A549 treated with Hydrocortisone at 1 μM for 4 hours (cell line): ENCODE results near the gene VRK2. TPM values are rescaled to one million over a fixed set of nuclear protein-coding genes. Genes with fewer than 3 reads are reported as not detected.

Experiments used
- total RNA-seq: library from RNA; stranded (reverse); fragments of 200-300 nt; extraction: Qiagen RNA extraction; gene quantifications from 5 replicates; pipeline ENCODE4 v1.2.3, GENCODE V29; 2022

Gene VRK2
- 26.1 to 36.1 TPM (median 28.2 TPM) in 5 replicates for total RNA-seq

DNA sequence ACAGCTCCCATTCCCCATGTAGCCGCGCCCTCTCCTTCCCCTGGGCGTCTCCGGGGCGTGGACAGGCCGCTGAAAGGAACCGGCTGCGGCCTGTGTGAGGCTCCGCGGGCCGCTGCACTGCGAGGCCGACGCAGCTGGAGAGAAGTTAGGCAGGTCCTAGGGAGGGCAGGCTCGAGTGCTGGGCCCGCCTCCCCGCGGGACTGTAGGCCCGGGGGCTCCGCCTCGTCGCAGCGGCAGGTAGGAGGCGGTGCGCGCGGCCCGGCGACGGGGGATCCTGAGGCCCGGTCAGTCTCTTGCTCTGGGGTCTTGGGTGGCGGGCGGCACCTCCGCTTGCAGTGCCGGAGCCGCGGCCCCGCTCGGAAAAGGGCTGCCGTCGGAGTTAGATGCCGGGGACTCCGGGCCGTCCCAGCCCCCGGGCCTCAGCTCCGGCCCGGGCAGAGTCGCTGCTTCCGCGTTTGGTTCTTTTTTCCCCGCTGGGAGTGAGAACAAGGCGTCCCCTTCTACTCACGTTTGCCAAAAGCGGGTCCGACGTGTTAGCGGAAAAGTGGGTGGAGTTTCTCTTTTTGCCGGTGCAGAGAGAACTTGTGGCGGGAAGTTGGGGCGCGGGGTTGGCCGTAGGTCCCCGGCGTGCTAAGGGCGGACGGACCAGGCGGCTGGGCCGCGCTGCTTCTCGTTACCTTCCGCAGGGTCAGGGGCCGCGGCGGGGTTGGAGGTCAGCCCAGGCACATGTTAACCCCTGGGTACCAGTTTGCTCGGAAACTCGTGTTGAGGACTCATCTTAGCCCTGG is at the start of gene VRK2:
VRK2 (plus strand) TSS at position 222 of the 788 bp plus-strand sequence. CDS start 2,026 bp downstream, outside the sequence.

Other genes with a start within 250 kb of the VRK2 start
- gene FANCL, start 194.5 kb downstream of the VRK2 start, total RNA-seq = 23.4 to 28.1 TPM (median 25.0 TPM) in 5 replicates